Endodermal cell (in vitro differentiated cells): ENCODE results near the gene THOC7. TPM values are rescaled to one million over a fixed set of nuclear protein-coding genes. Genes with fewer than 3 reads are reported as not detected.

Experiments
- DNase-seq: peaks from one replicate; pipeline ENCODE4 v3.0.0-alpha.2; 2017
- H3K27ac ChIP-seq: 2 replicates; pipeline ENCODE4 v1.5.1; 2013; ENCODE audit warnings: mild to moderate bottlenecking, low read depth, low read length, moderate library complexity
- H3K27me3 ChIP-seq: 2 replicates; pipeline ENCODE4 v1.6.1; 2013; ENCODE audit warnings: mild to moderate bottlenecking, low read length, moderate library complexity; ENCODE audit not compliant: insufficient read depth, control insufficient read depth, poor library complexity, severe bottlenecking
- H3K36me3 ChIP-seq: 2 replicates; pipeline ENCODE4 v1.7.0; 2013; ENCODE audit warnings: mild to moderate bottlenecking, low read length, moderate library complexity; ENCODE audit not compliant: control insufficient read depth, insufficient read depth
- H3K4me1 ChIP-seq: one replicate; pipeline ENCODE4 v1.7.0; 2013; ENCODE audit warnings: low read length; ENCODE audit not compliant: control insufficient read depth, insufficient read depth
- H3K4me3 ChIP-seq: 2 replicates; pipeline ENCODE4 v1.5.1; 2013; ENCODE audit warnings: mild to moderate bottlenecking, low read length, moderate library complexity
- H3K9ac ChIP-seq: 2 replicates; pipeline ENCODE4 v1.6.1; 2013; ENCODE audit warnings: mild to moderate bottlenecking, low read length, moderate library complexity; ENCODE audit not compliant: poor library complexity, severe bottlenecking; ENCODE audit errors: extremely low read depth
- H3K9me3 ChIP-seq: 2 replicates; pipeline ENCODE4 v1.6.1; 2013; ENCODE audit warnings: mild to moderate bottlenecking, low read length, moderate library complexity; ENCODE audit not compliant: control insufficient read depth
- H3K27ac Mint-ChIP-seq: 2 replicates; pipeline ENCODE4 v1.8.0; 2020; ENCODE audit warnings: mixed read lengths
- H3K27me3 Mint-ChIP-seq: 2 replicates; pipeline ENCODE4 v1.8.0; 2021; ENCODE audit warnings: mild to moderate bottlenecking, mixed read lengths; ENCODE audit not compliant: insufficient read depth
- H3K36me3 Mint-ChIP-seq: 2 replicates; pipeline ENCODE4 v1.8.0; 2020; ENCODE audit warnings: low read depth, mixed read lengths
- H3K4me1 Mint-ChIP-seq: 2 replicates; pipeline ENCODE4 v1.8.0; 2020; ENCODE audit warnings: mixed read lengths
- H3K4me3 Mint-ChIP-seq: 2 replicates; pipeline ENCODE4 v1.8.0; 2020; ENCODE audit warnings: mild to moderate bottlenecking, moderate library complexity, mixed read lengths
- H3K9me3 Mint-ChIP-seq: 2 replicates; pipeline ENCODE4 v1.8.0; 2020; ENCODE audit warnings: mild to moderate bottlenecking, mixed read lengths
- WGBS, 2 experiments: methylation state at CpG; one replicate each; pipeline versions ENCODE4 v1.1.5 to v1.1.7; 2013; ENCODE audit warnings: missing lambda C conversion rate in 2 of 2, mixed read lengths in 1 of 2; ENCODE audit not compliant: insufficient coverage in 1 of 2, insufficient read length in 1 of 2; 5-methylcytosine and 5-hydroxymethylcytosine counted together
- total RNA-seq, 2 donors: library from RNA; stranded (reverse); fragmentation: NEBNext Ultra II Directional in 1 of 2; extraction: Animal tissue kit (Norgen Biotek cat#: 25700) in 1 of 2; gene quantifications; 2 replicates in 1 of 2; 3 replicates in 1 of 2; pipeline ENCODE4 v1.2.1, GENCODE V29; 2021
- TF ChIP-seq, protein P1 (sequence below): fragments of 200-600 bp; sonication (generic); conservative IDR thresholded peaks from 2 replicates; pipeline ENCODE4 v1.5.0; 2021; ENCODE audit warnings: antibody characterized with exemption, mild to moderate bottlenecking

The THOC7 gene
- total RNA-seq, 2 donors from 2014 or later, result 91.8 to 103 TPM

DNA sequence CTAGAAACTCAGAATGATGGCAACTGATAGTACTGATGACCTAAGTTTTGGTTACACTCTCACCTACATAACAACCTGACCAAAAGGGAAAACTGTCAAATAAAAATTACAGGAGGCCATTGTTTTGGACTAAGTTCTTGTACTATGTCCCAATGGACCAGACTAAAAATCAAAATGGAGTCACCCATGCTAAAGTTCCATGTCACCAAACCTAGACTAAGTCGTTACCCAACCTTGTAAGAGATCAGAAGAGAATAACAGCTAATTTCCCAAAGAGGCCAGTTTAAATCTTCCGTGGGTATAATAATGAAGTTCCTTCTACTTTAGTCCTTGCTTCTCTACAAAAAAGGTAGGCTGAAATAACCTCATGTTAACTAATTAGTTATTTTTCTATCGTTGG lies 12.3 kb downstream of the THOC7 start:
- no peaks in the 10 kb centered on the region for H3K9me3 Mint-ChIP-seq
- H3K4me1 Mint-ChIP-seq, result peaks cover 45% of the 10 kb centered on the region

DNA sequence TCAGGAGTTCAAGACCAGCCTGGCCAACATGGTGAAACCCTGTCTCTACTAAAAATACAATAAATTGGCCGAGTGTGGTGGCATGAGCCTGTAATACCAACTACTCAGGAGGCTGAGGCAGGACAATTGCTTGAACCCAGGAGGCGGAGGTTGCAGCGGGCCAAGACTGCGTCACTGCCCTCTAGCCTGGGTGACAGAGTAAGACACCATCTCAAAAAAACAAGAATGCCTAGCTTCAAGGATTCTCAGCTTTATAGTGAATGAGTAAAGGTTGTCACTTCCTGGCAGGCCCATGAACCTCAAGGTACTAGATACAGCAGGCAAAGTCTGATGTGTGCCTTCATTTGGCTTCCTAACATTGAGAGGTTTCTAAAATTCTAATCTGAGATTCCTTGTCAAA lies 14.4 kb downstream of the THOC7 start:
- Histone ChIP-seq H3K4me3 (no peak overlapping the region), H3K9ac (peak overlapping the region; percentile 47), H3K27me3 (no peaks in the 10 kb centered on the region), H3K36me3 (peaks cover 12% of the 10 kb centered on the region), H3K27ac (no peak overlapping the region), H3K9me3 (no peaks in the 10 kb centered on the region), H3K4me1 (peaks cover 5% of the 10 kb centered on the region)
- WGBS, 2 experiments, result 90 to 94% methylated on average over 2 to 4 of the region's 4 CpGs
- H3K4me1 Mint-ChIP-seq, result peaks cover 44% of the 10 kb centered on the region
- peak; percentile 53 for DNase-seq
- TF ChIP-seq, protein P1, sequence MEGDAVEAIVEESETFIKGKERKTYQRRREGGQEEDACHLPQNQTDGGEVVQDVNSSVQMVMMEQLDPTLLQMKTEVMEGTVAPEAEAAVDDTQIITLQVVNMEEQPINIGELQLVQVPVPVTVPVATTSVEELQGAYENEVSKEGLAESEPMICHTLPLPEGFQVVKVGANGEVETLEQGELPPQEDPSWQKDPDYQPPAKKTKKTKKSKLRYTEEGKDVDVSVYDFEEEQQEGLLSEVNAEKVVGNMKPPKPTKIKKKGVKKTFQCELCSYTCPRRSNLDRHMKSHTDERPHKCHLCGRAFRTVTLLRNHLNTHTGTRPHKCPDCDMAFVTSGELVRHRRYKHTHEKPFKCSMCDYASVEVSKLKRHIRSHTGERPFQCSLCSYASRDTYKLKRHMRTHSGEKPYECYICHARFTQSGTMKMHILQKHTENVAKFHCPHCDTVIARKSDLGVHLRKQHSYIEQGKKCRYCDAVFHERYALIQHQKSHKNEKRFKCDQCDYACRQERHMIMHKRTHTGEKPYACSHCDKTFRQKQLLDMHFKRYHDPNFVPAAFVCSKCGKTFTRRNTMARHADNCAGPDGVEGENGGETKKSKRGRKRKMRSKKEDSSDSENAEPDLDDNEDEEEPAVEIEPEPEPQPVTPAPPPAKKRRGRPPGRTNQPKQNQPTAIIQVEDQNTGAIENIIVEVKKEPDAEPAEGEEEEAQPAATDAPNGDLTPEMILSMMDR, result peak; percentile 61
- no peaks in the 10 kb centered on the region for H3K9me3 Mint-ChIP-seq
- no peaks in the 10 kb centered on the region for H3K27me3 Mint-ChIP-seq
- H3K4me3 Mint-ChIP-seq, result no peak overlapping the region
- H3K36me3 Mint-ChIP-seq, result peaks cover 4% of the 10 kb centered on the region
- peak overlapping the region; percentile 97 for H3K27ac Mint-ChIP-seq

More for the DNA sequence above, 12.3 kb downstream of the THOC7 start:
- Histone ChIP-seq H3K27me3 (no peaks in the 10 kb centered on the region), H3K9ac (no peak overlapping the region), H3K4me3 (no peak overlapping the region), H3K4me1 (peaks cover 5% of the 10 kb centered on the region), H3K27ac (no peak overlapping the region), H3K9me3 (no peaks in the 10 kb centered on the region), H3K36me3 (peaks cover 12% of the 10 kb centered on the region)
- H3K27ac Mint-ChIP-seq, result no peak overlapping the region
- no peak overlapping the region for H3K4me3 Mint-ChIP-seq
- DNase-seq, result no peak
- H3K36me3 Mint-ChIP-seq, result peaks cover 2% of the 10 kb centered on the region
- H3K27me3 Mint-ChIP-seq, result no peaks in the 10 kb centered on the region
- TF ChIP-seq, protein P1, result no peak
- WGBS, 2 experiments, result 98 to 100% methylated on average over 3 of the region's 3 CpGs

DNA sequence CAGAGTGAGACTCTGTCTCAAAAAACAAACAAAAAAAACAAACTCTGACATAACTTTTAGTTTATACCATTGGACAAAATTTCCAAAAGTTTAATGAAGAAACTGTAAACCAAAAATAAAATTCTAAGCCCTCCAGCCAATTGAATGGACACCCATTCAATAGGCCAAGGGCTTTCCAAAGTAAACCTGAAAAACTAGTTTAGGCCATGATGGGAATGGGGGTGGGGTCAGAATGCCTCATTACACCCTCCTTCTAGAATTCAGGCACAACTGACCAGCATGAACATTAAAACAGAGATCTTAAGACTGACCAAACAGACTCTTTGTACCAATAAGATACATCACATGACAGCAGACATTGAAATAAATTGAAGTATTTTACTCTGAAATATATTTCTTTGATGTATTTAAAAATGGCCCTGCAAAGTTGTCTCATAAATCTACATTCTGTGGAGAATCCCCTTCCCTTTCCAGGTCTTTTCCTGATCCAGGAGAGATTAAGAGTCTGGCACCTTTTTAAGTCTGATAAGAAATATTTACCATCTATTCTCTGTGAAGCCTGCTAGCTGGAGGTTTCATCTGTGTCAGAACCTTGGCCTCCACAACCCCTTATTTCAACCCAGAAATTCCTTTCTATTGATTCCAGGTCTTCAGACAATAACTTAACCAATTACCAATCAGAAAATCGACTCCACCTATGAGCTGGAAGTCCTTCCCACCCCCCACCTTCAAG lies 15.7 kb downstream of the THOC7 start:
- peak; percentile 62 for DNase-seq
- H3K4me3 ChIP-seq, result peak overlapping the region; percentile 4
- Mint-ChIP-seq H3K36me3 (peaks cover 12% of the 10 kb centered on the region), H3K4me1 (peaks cover 44% of the 10 kb centered on the region), H3K9me3 (no peaks in the 10 kb centered on the region), H3K27ac (peak overlapping the region; percentile 97), H3K4me3 (peak overlapping the region; percentile 17), H3K27me3 (no peaks in the 10 kb centered on the region)
- H3K36me3 ChIP-seq, result peaks cover 12% of the 10 kb centered on the region
- H3K4me1 ChIP-seq, result peaks cover 5% of the 10 kb centered on the region
- H3K9ac ChIP-seq, result peak overlapping the region; percentile 47
- H3K27ac ChIP-seq, result peak overlapping the region; percentile 43
- 14 to 39% methylated on average over 1 of the region's 1 CpG for WGBS, 2 experiments
- H3K9me3 ChIP-seq, result no peaks in the 10 kb centered on the region
- H3K27me3 ChIP-seq, result no peaks in the 10 kb centered on the region
- TF ChIP-seq, protein P1, result no peak
